IMR-90 (cell line): Measurements from ENCODE around the gene CYB561D2. TPM values are rescaled to one million over a fixed set of nuclear protein-coding genes. Genes with fewer than 3 reads are reported as not detected.

Source experiments
- ATAC-seq: fragments of 200-7000 bp; cut with Tn5 transposase; 2 replicates; pipeline ENCODE4 v1.9.1; 2020; ENCODE audit warnings: low read depth, mild to moderate bottlenecking, moderate library complexity
- BruUV-seq: library from RNA; stranded (reverse); fragments of 400-500 nt; replicated peaks from 2 replicates; lab custom pipeline; 2021; lab: Mats Ljungman, UMichigan
- CTCF ChIA-PET: fragments of 300-600 bp; formaldehyde crosslinking; extraction: SDS; loops from one replicate; lab custom pipeline; 2021; ENCODE audit warnings: antibody characterized with exemption; lab: Yijun Ruan, JAX
- POLR2A ChIA-PET: fragments of 300-600 bp; sonication (Branson Sonifier 250); formaldehyde crosslinking; loops from one replicate; lab custom pipeline; 2022; ENCODE audit warnings: antibody characterized with exemption; ENCODE audit not compliant: unreplicated experiment; lab: Charles Lee
- DNase-seq: peaks from one replicate; pipeline ENCODE4 v3.0.0; 2013
- H2AFZ ChIP-seq: replicated peaks from 2 replicates; pipeline ENCODE3; 2013; ENCODE audit warnings: low read length, mild to moderate bottlenecking; ENCODE audit not compliant: poor library complexity
- H2AK5ac ChIP-seq: 2 replicates; pipeline ENCODE4 v1.6.1; 2013; ENCODE audit warnings: low read depth, low read length, inconsistent platforms
- H2AK9ac ChIP-seq: replicated peaks from 2 replicates; pipeline ENCODE3; 2013; ENCODE audit warnings: mild to moderate bottlenecking, low read depth, low read length, moderate library complexity; ENCODE audit not compliant: poor library complexity
- H2BK120ac ChIP-seq: 2 replicates; pipeline ENCODE4 v1.6.1; 2013; ENCODE audit warnings: low read depth, low read length, inconsistent platforms
- H2BK15ac ChIP-seq: 3 replicates; pipeline ENCODE4 v1.6.1; 2013; ENCODE audit warnings: low read depth, low read length, inconsistent platforms
- H2BK20ac ChIP-seq: 2 replicates; pipeline ENCODE4 v1.6.1; 2013; ENCODE audit warnings: low read depth, mild to moderate bottlenecking, inconsistent platforms, low read length, moderate library complexity
- H2BK5ac ChIP-seq: 2 replicates; pipeline ENCODE4 v1.6.1; 2013; ENCODE audit warnings: mild to moderate bottlenecking, low read depth, low read length, inconsistent platforms; ENCODE audit not compliant: poor library complexity, severe bottlenecking
- H3K14ac ChIP-seq: replicated peaks from 2 replicates; pipeline ENCODE4 v1.6.1; 2013; ENCODE audit warnings: low read depth, low read length, inconsistent platforms
- H3K18ac ChIP-seq: 2 replicates; pipeline ENCODE4 v1.6.1; 2013; ENCODE audit warnings: low read depth, low read length, control low read depth
- H3K23ac ChIP-seq: 2 replicates; pipeline ENCODE4 v1.6.1; 2013; ENCODE audit warnings: low read depth, low read length, inconsistent platforms
- H3K27ac ChIP-seq: 2 replicates; pipeline ENCODE4 v1.5.1; 2013; ENCODE audit warnings: mild to moderate bottlenecking, control low read depth, low read length; ENCODE audit not compliant: insufficient read depth
- H3K27me3 ChIP-seq: 2 replicates; pipeline ENCODE4 v1.6.1; 2013; ENCODE audit warnings: low read length; ENCODE audit not compliant: control insufficient read depth, insufficient read depth
- H3K36me3 ChIP-seq: 2 replicates; pipeline ENCODE4 v1.6.1; 2013; ENCODE audit warnings: low read length, mixed read lengths; ENCODE audit not compliant: control insufficient read depth, insufficient read depth
- H3K4ac ChIP-seq: 2 replicates; pipeline ENCODE4 v1.6.1; 2013; ENCODE audit warnings: low read depth, low read length, inconsistent platforms
- H3K4me1 ChIP-seq: 2 replicates; pipeline ENCODE4 v1.6.1; 2013; ENCODE audit warnings: low read length, mixed read lengths; ENCODE audit not compliant: control insufficient read depth, insufficient read depth
- H3K4me2 ChIP-seq: 2 replicates; pipeline ENCODE4 v1.6.1; 2013; ENCODE audit warnings: low read depth, mild to moderate bottlenecking, control low read depth, low read length, moderate library complexity
- H3K4me3 ChIP-seq: 2 replicates; pipeline ENCODE4 v1.5.1; 2013; ENCODE audit warnings: low read depth, mild to moderate bottlenecking, control low read depth, low read length, moderate library complexity; ENCODE audit not compliant: insufficient read depth
- H3K56ac ChIP-seq: 2 replicates; pipeline ENCODE4 v1.6.1; 2013; ENCODE audit warnings: low read length, inconsistent platforms; ENCODE audit not compliant: insufficient read depth; ENCODE audit errors: extremely low read depth
- H3K79me1 ChIP-seq, 2 experiments: 2 replicates each; pipeline ENCODE4 v1.6.1; 2013; ENCODE audit warnings: low read length in 2 of 2, inconsistent platforms in 1 of 2, low read depth in 1 of 2
- H3K9ac ChIP-seq: 2 replicates; pipeline ENCODE4 v1.6.1; 2013; ENCODE audit warnings: low read depth, low read length, control low read depth
- H3K9me1 ChIP-seq: 2 replicates; pipeline ENCODE4 v1.6.1; 2013; ENCODE audit warnings: low read length, inconsistent platforms; ENCODE audit not compliant: insufficient read depth
- H3K9me3 ChIP-seq: 2 replicates; pipeline ENCODE4 v1.6.1; 2013; ENCODE audit warnings: low read length; ENCODE audit not compliant: control insufficient read depth, insufficient read depth
- H4K20me1 ChIP-seq: 2 replicates; pipeline ENCODE4 v1.6.1; 2013; ENCODE audit warnings: low read length, inconsistent platforms; ENCODE audit not compliant: insufficient read depth
- H4K5ac ChIP-seq: 2 replicates; pipeline ENCODE4 v1.6.1; 2013; ENCODE audit warnings: mild to moderate bottlenecking, low read depth, low read length, control low read depth
- H4K8ac ChIP-seq, 2 experiments: 2 replicates each; pipeline ENCODE4 v1.6.1; 2013; ENCODE audit warnings: low read depth in 2 of 2, low read length in 2 of 2, control low read depth in 1 of 2, inconsistent platforms in 1 of 2
- H4K91ac ChIP-seq: 2 replicates; pipeline ENCODE4 v1.6.1; 2013; ENCODE audit warnings: low read depth, low read length, inconsistent platforms; ENCODE audit not compliant: insufficient read depth
- BHLHE40 ChIP-seq: fragments of 150-350 bp; IDR thresholded peaks from 2 replicates; pipeline ENCODE4 v1.6.1; 2016; ENCODE audit warnings: mild to moderate bottlenecking, low read depth, low read length
- CHD1 ChIP-seq: IDR thresholded peaks from 2 replicates; pipeline ENCODE4 v1.6.1; 2012; ENCODE audit warnings: low read depth, low read length, improper control_type of control experiment
- MAZ ChIP-seq: IDR thresholded peaks from 2 replicates; pipeline ENCODE4 v1.6.1; 2012; ENCODE audit warnings: low read depth, mild to moderate bottlenecking, low read length, improper control_type of control experiment, moderate library complexity, borderline replicate concordance
- NFE2L2 ChIP-seq: fragments of 150-350 bp; IDR thresholded peaks from 2 replicates; pipeline ENCODE4 v1.6.1; 2016; ENCODE audit warnings: low read depth, mild to moderate bottlenecking, low read length
- RFX5 ChIP-seq: IDR thresholded peaks from 2 replicates; pipeline ENCODE4 v1.8.0; 2012; ENCODE audit warnings: low read depth, mild to moderate bottlenecking, low read length, moderate library complexity
- WGBS, 2 experiments: methylation state at CpG; one replicate each; pipeline versions ENCODE4 v1.1.5 to v1.1.7; 2013; ENCODE audit warnings: missing lambda C conversion rate in 2 of 2; ENCODE audit not compliant: insufficient read length in 1 of 2; ENCODE audit errors: extremely low coverage in 2 of 2; 5-methylcytosine and 5-hydroxymethylcytosine counted together
- dilution Hi-C: fragments of 300-500 bp; cut with HindIII; formaldehyde crosslinking; loops from one replicate; pipeline ENCODE4 v1.14.3; 2018; ENCODE audit warnings: low sequenced_read_pairs; ENCODE audit not compliant: unreplicated experiment
- in situ Hi-C: fragments of 300-500 bp; cut with MboI; formaldehyde crosslinking; loops from 3 replicates; pipeline ENCODE4 v1.14.3; 2019; ENCODE audit warnings: low sequenced_read_pairs, inconsistent platforms, mixed read lengths
- intact Hi-C: fragments of 100-400 bp; cut with micrococcal nuclease; formaldehyde crosslinking; loops from 2 replicates; pipeline ENCODE4 v1.10.0; 2022
- polyA plus RNA-seq, 3 experiments: library from polyadenylated mRNA; depleted of rRNA; stranded (reverse); fragments of >200 nt; gene quantifications; 2 replicates each; pipeline ENCODE4 v1.2.3, GENCODE V29; 2012; ENCODE audit warnings: low replicate concordance in 1 of 3
- total RNA-seq: library from RNA; depleted of rRNA; stranded (reverse); fragments of >200 nt; gene quantifications from 2 replicates; pipeline ENCODE4 v1.2.3, GENCODE V29; 2012
- TF ChIP-seq, protein P1 (sequence below): fragments of 150-350 bp; IDR thresholded peaks from 2 replicates; pipeline ENCODE4 v1.6.1; 2017; ENCODE audit warnings: mild to moderate bottlenecking, antibody characterized with exemption, low read length, low read depth

Gene CYB561D2
- total and polyA plus RNA-seq, 2 of the 4 experiments (the other 2 are of a cell fraction): 29.2 to 31.7 TPM

DNA sequence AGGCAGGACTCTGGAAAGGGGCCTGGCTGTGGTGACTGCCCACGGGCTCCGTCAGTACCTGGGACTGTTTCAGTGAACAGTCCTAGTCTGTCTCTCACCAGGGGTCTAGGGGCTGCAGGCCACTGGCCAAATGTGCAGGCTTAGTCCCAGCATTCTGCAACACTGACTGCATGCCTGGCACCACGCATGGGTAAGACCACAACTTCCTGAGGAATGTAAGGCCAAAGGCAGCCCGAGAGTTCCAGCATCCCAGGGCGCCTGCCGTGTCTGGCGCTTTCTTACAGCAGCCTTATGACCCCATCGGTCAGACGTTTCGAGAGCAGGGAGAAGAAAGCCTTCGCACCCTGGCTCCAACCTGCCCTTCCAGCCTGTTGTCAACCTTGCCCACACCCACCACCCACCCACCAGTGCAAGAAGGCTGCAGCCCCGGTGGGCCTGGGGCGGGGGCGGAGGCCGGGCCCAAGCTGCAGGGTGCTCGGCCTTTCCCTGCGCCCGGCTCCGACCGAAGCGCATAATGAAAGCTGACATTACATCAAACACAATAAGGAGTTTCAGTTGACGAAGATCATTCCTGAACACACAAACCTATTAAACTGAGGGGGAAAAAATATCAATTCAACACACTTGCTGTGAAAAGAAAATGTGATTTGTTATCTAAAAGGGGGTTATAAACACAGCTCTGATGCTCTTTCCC is 38.2 kb downstream of the CYB561D2 start:
- Histone ChIP-seq H2BK15ac (no peak overlapping the region), H2AK5ac (no peak overlapping the region), H3K56ac (no peak overlapping the region), H4K8ac (no peak overlapping the region), H2AFZ (no peak overlapping the region), H3K36me3 (no peaks in the 10 kb centered on the region), H3K79me1 (no peaks in the 10 kb centered on the region), H2BK120ac (no peak overlapping the region), H3K4me1 (no peaks in the 10 kb centered on the region), H3K4me2 (no peak overlapping the region), H4K91ac (no peak overlapping the region), H3K27ac (no peak overlapping the region), H4K5ac (no peak overlapping the region), H3K9ac (no peak overlapping the region), H3K27me3 (peaks cover 65% of the 10 kb centered on the region), H2BK5ac (no peak overlapping the region), H3K9me3 (no peaks in the 10 kb centered on the region), H2BK20ac (no peak overlapping the region), H3K4ac (no peak overlapping the region), H2AK9ac (no peak overlapping the region), H3K9me1 (no peaks in the 10 kb centered on the region), H3K23ac (no peak overlapping the region), H3K14ac (no peak overlapping the region), H3K18ac (no peak overlapping the region), H4K20me1 (no peaks in the 10 kb centered on the region), H3K4me3 (no peak overlapping the region)
- intact Hi-C loops: no loop called here
- no TSS peak for BruUV-seq
- 70% methylated on average over 2 of the region's 22 CpGs; no CpG with 5 or more reads in 1 of the 2 experiments for WGBS, 2 experiments
- CTCF ChIA-PET: no interaction called here
- in situ Hi-C loops: no loop called here
- DNase-seq (no peak), ATAC-seq (peak; percentile 19)
- TF ChIP-seq CHD1: no peak
- TF ChIP-seq NFE2L2: no peak
- TF ChIP-seq, protein P1, sequence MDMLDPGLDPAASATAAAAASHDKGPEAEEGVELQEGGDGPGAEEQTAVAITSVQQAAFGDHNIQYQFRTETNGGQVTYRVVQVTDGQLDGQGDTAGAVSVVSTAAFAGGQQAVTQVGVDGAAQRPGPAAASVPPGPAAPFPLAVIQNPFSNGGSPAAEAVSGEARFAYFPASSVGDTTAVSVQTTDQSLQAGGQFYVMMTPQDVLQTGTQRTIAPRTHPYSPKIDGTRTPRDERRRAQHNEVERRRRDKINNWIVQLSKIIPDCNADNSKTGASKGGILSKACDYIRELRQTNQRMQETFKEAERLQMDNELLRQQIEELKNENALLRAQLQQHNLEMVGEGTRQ: no peak
- no peak for TF ChIP-seq RFX5
- no peak for TF ChIP-seq BHLHE40
- TF ChIP-seq MAZ: no peak
- dilution Hi-C loops: no loop called here
- POLR2A ChIA-PET: no interaction called here
